ENCODE results near the gene TBC1D19.

DNA sequence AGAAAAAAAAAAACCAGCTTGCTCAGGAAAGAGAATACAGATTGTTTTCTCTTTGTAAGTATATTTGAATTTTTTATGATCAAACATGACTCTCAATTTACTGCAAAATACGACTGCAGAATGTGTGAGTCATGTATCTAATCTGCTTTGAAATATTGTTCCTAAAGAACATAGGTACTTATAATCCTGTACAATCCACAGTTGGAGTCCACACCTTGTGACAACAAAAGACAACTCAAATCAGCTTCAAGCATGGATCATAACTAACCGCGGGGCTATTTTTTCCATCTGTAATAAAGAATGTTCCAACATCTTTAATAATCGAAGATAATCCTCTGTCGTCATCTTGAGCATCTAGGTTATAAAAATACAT lies 198.9 kb downstream of the TBC1D19 start:
- TF ChIP-seq, protein P1, sequence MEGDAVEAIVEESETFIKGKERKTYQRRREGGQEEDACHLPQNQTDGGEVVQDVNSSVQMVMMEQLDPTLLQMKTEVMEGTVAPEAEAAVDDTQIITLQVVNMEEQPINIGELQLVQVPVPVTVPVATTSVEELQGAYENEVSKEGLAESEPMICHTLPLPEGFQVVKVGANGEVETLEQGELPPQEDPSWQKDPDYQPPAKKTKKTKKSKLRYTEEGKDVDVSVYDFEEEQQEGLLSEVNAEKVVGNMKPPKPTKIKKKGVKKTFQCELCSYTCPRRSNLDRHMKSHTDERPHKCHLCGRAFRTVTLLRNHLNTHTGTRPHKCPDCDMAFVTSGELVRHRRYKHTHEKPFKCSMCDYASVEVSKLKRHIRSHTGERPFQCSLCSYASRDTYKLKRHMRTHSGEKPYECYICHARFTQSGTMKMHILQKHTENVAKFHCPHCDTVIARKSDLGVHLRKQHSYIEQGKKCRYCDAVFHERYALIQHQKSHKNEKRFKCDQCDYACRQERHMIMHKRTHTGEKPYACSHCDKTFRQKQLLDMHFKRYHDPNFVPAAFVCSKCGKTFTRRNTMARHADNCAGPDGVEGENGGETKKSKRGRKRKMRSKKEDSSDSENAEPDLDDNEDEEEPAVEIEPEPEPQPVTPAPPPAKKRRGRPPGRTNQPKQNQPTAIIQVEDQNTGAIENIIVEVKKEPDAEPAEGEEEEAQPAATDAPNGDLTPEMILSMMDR (IDR thresholded peaks at IDR 0.05) = no peak
- no peak for TF ChIP-seq POLR2A (IDR thresholded peaks at IDR 0.05)
